IMR-90 (cell line): Measurements from ENCODE around the gene MGAT4C. TPM values are rescaled to one million over a fixed set of nuclear protein-coding genes. Genes with fewer than 3 reads are reported as not detected.

Experiments
- ATAC-seq: fragments of 200-7000 bp; cut with Tn5 transposase; 2 replicates; pipeline ENCODE4 v1.9.1; 2020; ENCODE audit warnings: low read depth, mild to moderate bottlenecking, moderate library complexity
- BruUV-seq: library from RNA; stranded (reverse); fragments of 400-500 nt; replicated peaks from 2 replicates; lab custom pipeline; 2021; lab: Mats Ljungman, UMichigan
- CTCF ChIA-PET: fragments of 300-600 bp; formaldehyde crosslinking; extraction: SDS; loops from one replicate; lab custom pipeline; 2021; ENCODE audit warnings: antibody characterized with exemption; lab: Yijun Ruan, JAX
- POLR2A ChIA-PET: fragments of 300-600 bp; sonication (Branson Sonifier 250); formaldehyde crosslinking; loops from one replicate; lab custom pipeline; 2022; ENCODE audit warnings: antibody characterized with exemption; ENCODE audit not compliant: unreplicated experiment; lab: Charles Lee
- DNase-seq: peaks from one replicate; pipeline ENCODE4 v3.0.0; 2013
- H2AFZ ChIP-seq: replicated peaks from 2 replicates; pipeline ENCODE3; 2013; ENCODE audit warnings: low read length, mild to moderate bottlenecking; ENCODE audit not compliant: poor library complexity
- H2AK5ac ChIP-seq: 2 replicates; pipeline ENCODE4 v1.6.1; 2013; ENCODE audit warnings: low read depth, low read length, inconsistent platforms
- H2AK9ac ChIP-seq: replicated peaks from 2 replicates; pipeline ENCODE3; 2013; ENCODE audit warnings: mild to moderate bottlenecking, low read depth, low read length, moderate library complexity; ENCODE audit not compliant: poor library complexity
- H2BK120ac ChIP-seq: 2 replicates; pipeline ENCODE4 v1.6.1; 2013; ENCODE audit warnings: low read depth, low read length, inconsistent platforms
- H2BK15ac ChIP-seq: 3 replicates; pipeline ENCODE4 v1.6.1; 2013; ENCODE audit warnings: low read depth, low read length, inconsistent platforms
- H2BK20ac ChIP-seq: 2 replicates; pipeline ENCODE4 v1.6.1; 2013; ENCODE audit warnings: low read depth, mild to moderate bottlenecking, inconsistent platforms, low read length, moderate library complexity
- H2BK5ac ChIP-seq: 2 replicates; pipeline ENCODE4 v1.6.1; 2013; ENCODE audit warnings: mild to moderate bottlenecking, low read depth, low read length, inconsistent platforms; ENCODE audit not compliant: poor library complexity, severe bottlenecking
- H3K14ac ChIP-seq: replicated peaks from 2 replicates; pipeline ENCODE4 v1.6.1; 2013; ENCODE audit warnings: low read depth, low read length, inconsistent platforms
- H3K18ac ChIP-seq: 2 replicates; pipeline ENCODE4 v1.6.1; 2013; ENCODE audit warnings: low read depth, low read length, control low read depth
- H3K23ac ChIP-seq: 2 replicates; pipeline ENCODE4 v1.6.1; 2013; ENCODE audit warnings: low read depth, low read length, inconsistent platforms
- H3K27ac ChIP-seq: 2 replicates; pipeline ENCODE4 v1.5.1; 2013; ENCODE audit warnings: mild to moderate bottlenecking, control low read depth, low read length; ENCODE audit not compliant: insufficient read depth
- H3K27me3 ChIP-seq: 2 replicates; pipeline ENCODE4 v1.6.1; 2013; ENCODE audit warnings: low read length; ENCODE audit not compliant: control insufficient read depth, insufficient read depth
- H3K36me3 ChIP-seq: 2 replicates; pipeline ENCODE4 v1.6.1; 2013; ENCODE audit warnings: low read length, mixed read lengths; ENCODE audit not compliant: control insufficient read depth, insufficient read depth
- H3K4ac ChIP-seq: 2 replicates; pipeline ENCODE4 v1.6.1; 2013; ENCODE audit warnings: low read depth, low read length, inconsistent platforms
- H3K4me1 ChIP-seq: 2 replicates; pipeline ENCODE4 v1.6.1; 2013; ENCODE audit warnings: low read length, mixed read lengths; ENCODE audit not compliant: control insufficient read depth, insufficient read depth
- H3K4me2 ChIP-seq: 2 replicates; pipeline ENCODE4 v1.6.1; 2013; ENCODE audit warnings: low read depth, mild to moderate bottlenecking, control low read depth, low read length, moderate library complexity
- H3K4me3 ChIP-seq: 2 replicates; pipeline ENCODE4 v1.5.1; 2013; ENCODE audit warnings: low read depth, mild to moderate bottlenecking, control low read depth, low read length, moderate library complexity; ENCODE audit not compliant: insufficient read depth
- H3K56ac ChIP-seq: 2 replicates; pipeline ENCODE4 v1.6.1; 2013; ENCODE audit warnings: low read length, inconsistent platforms; ENCODE audit not compliant: insufficient read depth; ENCODE audit errors: extremely low read depth
- H3K79me1 ChIP-seq, 2 experiments: 2 replicates each; pipeline ENCODE4 v1.6.1; 2013; ENCODE audit warnings: low read length in 2 of 2, inconsistent platforms in 1 of 2, low read depth in 1 of 2
- H3K9ac ChIP-seq: 2 replicates; pipeline ENCODE4 v1.6.1; 2013; ENCODE audit warnings: low read depth, low read length, control low read depth
- H3K9me1 ChIP-seq: 2 replicates; pipeline ENCODE4 v1.6.1; 2013; ENCODE audit warnings: low read length, inconsistent platforms; ENCODE audit not compliant: insufficient read depth
- H3K9me3 ChIP-seq: 2 replicates; pipeline ENCODE4 v1.6.1; 2013; ENCODE audit warnings: low read length; ENCODE audit not compliant: control insufficient read depth, insufficient read depth
- H4K20me1 ChIP-seq: 2 replicates; pipeline ENCODE4 v1.6.1; 2013; ENCODE audit warnings: low read length, inconsistent platforms; ENCODE audit not compliant: insufficient read depth
- H4K5ac ChIP-seq: 2 replicates; pipeline ENCODE4 v1.6.1; 2013; ENCODE audit warnings: mild to moderate bottlenecking, low read depth, low read length, control low read depth
- H4K8ac ChIP-seq, 2 experiments: 2 replicates each; pipeline ENCODE4 v1.6.1; 2013; ENCODE audit warnings: low read depth in 2 of 2, low read length in 2 of 2, control low read depth in 1 of 2, inconsistent platforms in 1 of 2
- H4K91ac ChIP-seq: 2 replicates; pipeline ENCODE4 v1.6.1; 2013; ENCODE audit warnings: low read depth, low read length, inconsistent platforms; ENCODE audit not compliant: insufficient read depth
- CHD1 ChIP-seq: IDR thresholded peaks from 2 replicates; pipeline ENCODE4 v1.6.1; 2012; ENCODE audit warnings: low read depth, low read length, improper control_type of control experiment
- CTCF ChIP-seq: conservative IDR thresholded peaks from 2 replicates; pipeline ENCODE4 v1.5.1; 2012; ENCODE audit warnings: mild to moderate bottlenecking, low read depth, low read length, improper control_type of control experiment
- ELK1 ChIP-seq: fragments of 150-350 bp; IDR thresholded peaks from 2 replicates; pipeline ENCODE4 v1.6.1; 2016; ENCODE audit warnings: low read depth, mild to moderate bottlenecking, low read length, moderate library complexity, borderline replicate concordance
- MAFK ChIP-seq: IDR thresholded peaks from 2 replicates; pipeline ENCODE4 v1.6.1; 2012; ENCODE audit warnings: low read depth, low read length, improper control_type of control experiment
- MAZ ChIP-seq: IDR thresholded peaks from 2 replicates; pipeline ENCODE4 v1.6.1; 2012; ENCODE audit warnings: low read depth, mild to moderate bottlenecking, low read length, improper control_type of control experiment, moderate library complexity, borderline replicate concordance
- NFE2L2 ChIP-seq: fragments of 150-350 bp; IDR thresholded peaks from 2 replicates; pipeline ENCODE4 v1.6.1; 2016; ENCODE audit warnings: low read depth, mild to moderate bottlenecking, low read length
- RAD21 ChIP-seq: IDR thresholded peaks from 2 replicates; pipeline ENCODE4 v1.6.1; 2012; ENCODE audit warnings: low read length, improper control_type of control experiment
- SMC3 ChIP-seq: fragments of 150-350 bp; IDR thresholded peaks from 2 replicates; pipeline ENCODE4 v1.6.1; 2016; ENCODE audit warnings: low read depth, mild to moderate bottlenecking, antibody characterized with exemption, low read length, moderate library complexity
- USF2 ChIP-seq: fragments of 150-350 bp; IDR thresholded peaks from 2 replicates; pipeline ENCODE4 v1.6.1; 2017; ENCODE audit warnings: mild to moderate bottlenecking, antibody characterized with exemption, low read length, low read depth
- WGBS, 2 experiments: methylation state at CpG; one replicate each; pipeline versions ENCODE4 v1.1.5 to v1.1.7; 2013; ENCODE audit warnings: missing lambda C conversion rate in 2 of 2; ENCODE audit not compliant: insufficient read length in 1 of 2; ENCODE audit errors: extremely low coverage in 2 of 2; 5-methylcytosine and 5-hydroxymethylcytosine counted together
- dilution Hi-C: fragments of 300-500 bp; cut with HindIII; formaldehyde crosslinking; loops from one replicate; pipeline ENCODE4 v1.14.3; 2018; ENCODE audit warnings: low sequenced_read_pairs; ENCODE audit not compliant: unreplicated experiment
- in situ Hi-C: fragments of 300-500 bp; cut with MboI; formaldehyde crosslinking; loops from 3 replicates; pipeline ENCODE4 v1.14.3; 2019; ENCODE audit warnings: low sequenced_read_pairs, inconsistent platforms, mixed read lengths
- intact Hi-C: fragments of 100-400 bp; cut with micrococcal nuclease; formaldehyde crosslinking; loops from 2 replicates; pipeline ENCODE4 v1.10.0; 2022
- polyA plus RNA-seq, 3 experiments: library from polyadenylated mRNA; depleted of rRNA; stranded (reverse); fragments of >200 nt; gene quantifications; 2 replicates each; pipeline ENCODE4 v1.2.3, GENCODE V29; 2012; ENCODE audit warnings: low replicate concordance in 1 of 3
- total RNA-seq: library from RNA; depleted of rRNA; stranded (reverse); fragments of >200 nt; gene quantifications from 2 replicates; pipeline ENCODE4 v1.2.3, GENCODE V29; 2012

The MGAT4C gene
- total and polyA plus RNA-seq, 2 of the 4 experiments (the other 2 are of a cell fraction) = not detected

- no peak overlapping the region for H3K4me2 ChIP-seq
- H4K8ac ChIP-seq = no peak overlapping the region
- H3K4me3 ChIP-seq = no peak overlapping the region
- H3K56ac ChIP-seq = no peak overlapping the region
- H2BK20ac ChIP-seq = no peak overlapping the region
- BruUV-seq = no TSS peak
- no peak overlapping the region for H2AK9ac ChIP-seq
- H2BK120ac ChIP-seq = no peak overlapping the region
- no peaks in the 10 kb centered on the region for H3K27me3 ChIP-seq
- H3K4me1 ChIP-seq = no peaks in the 10 kb centered on the region
- no peak overlapping the region for H2AK5ac ChIP-seq
- no peak overlapping the region for H3K4ac ChIP-seq
- H2AFZ ChIP-seq = no peak overlapping the region
- intact Hi-C loops = no loop called here
- H3K14ac ChIP-seq = no peak overlapping the region
- no peak overlapping the region for H2BK5ac ChIP-seq
- no peak overlapping the region for H3K18ac ChIP-seq
- H4K5ac ChIP-seq = no peak overlapping the region
- no peak overlapping the region for H3K23ac ChIP-seq
- no peaks in the 10 kb centered on the region for H3K79me1 ChIP-seq
- H3K36me3 ChIP-seq = no peaks in the 10 kb centered on the region
- no peaks in the 10 kb centered on the region for H4K20me1 ChIP-seq
- no peak overlapping the region for H2BK15ac ChIP-seq
- H3K9me1 ChIP-seq = no peaks in the 10 kb centered on the region
- POLR2A ChIA-PET = no interaction called here
- DNase-seq (no peak), ATAC-seq (no peak)
- dilution Hi-C loops = no loop called here
- H3K27ac ChIP-seq = no peak overlapping the region
- H3K9me3 ChIP-seq = no peaks in the 10 kb centered on the region
- TF ChIP-seq ELK1 (no peak), USF2 (no peak), SMC3 (no peak), NFE2L2 (no peak), CHD1 (no peak), CTCF (no peak), MAFK (no peak), MAZ (no peak), RAD21 (no peak)
- in situ Hi-C loops = no loop called here
- CTCF ChIA-PET = interaction anchor here (0.7 to 1.0 kb wide), 2 partner anchors 19 to 1273 kb away, joined by 3 to 4 read pairs; no protein-coding TSS in a partner anchor
- no peak overlapping the region for H3K9ac ChIP-seq
- no peak overlapping the region for H4K91ac ChIP-seq
- 83% methylated on average over 1 of the region's 3 CpGs; no CpG with 5 or more reads in 1 of the 2 experiments for WGBS, 2 experiments
Observed at GRCh38 chr12:86293682-86294240, 37.6 kb upstream of the MGAT4C start.
